Lung (tissue), 12 donors: ENCODE data around the gene NFATC1. TPM values are rescaled to one million over a fixed set of nuclear protein-coding genes. Genes with fewer than 3 reads are reported as not detected.

Experiments used
- ATAC-seq: fragments of 200-7000 bp; cut with Tn5 transposase; one replicate; pipeline ENCODE4 v1.9.1; 2020; ENCODE audit warnings: moderate number of reproducible peaks; ENCODE audit not compliant: insufficient read depth, low FRiP score
- DNase-seq, 3 donors: peaks; one replicate each; pipeline ENCODE4 v3.0.0-alpha.2; 2013 to 2017
- H3K27ac ChIP-seq, 2 donors: one replicate each; pipeline ENCODE4 v1.5.1; 2013; ENCODE audit warnings: mild to moderate bottlenecking in 2 of 2, moderate library complexity in 2 of 2, control low read depth in 1 of 2, inconsistent platforms in 1 of 2, low read depth in 1 of 2, low read length in 1 of 2
- H3K27me3 ChIP-seq, 3 donors: one replicate each; pipeline ENCODE4 v1.5.1; 2013; ENCODE audit warnings: low read length in 2 of 3; ENCODE audit not compliant: control insufficient read depth in 3 of 3, insufficient read depth in 3 of 3
- H3K36me3 ChIP-seq, 4 donors: one replicate each; pipeline ENCODE4 v1.5.1; 2013; ENCODE audit warnings: low read length in 4 of 4, mild to moderate bottlenecking in 1 of 4, moderate library complexity in 1 of 4; ENCODE audit not compliant: control insufficient read depth in 4 of 4, insufficient read depth in 4 of 4
- H3K4me1 ChIP-seq, 5 donors: one replicate each; pipeline ENCODE4 v1.5.1; 2013; ENCODE audit warnings: low read length in 5 of 5, mild to moderate bottlenecking in 2 of 5, moderate library complexity in 1 of 5; ENCODE audit not compliant: control insufficient read depth in 5 of 5, insufficient read depth in 5 of 5
- H3K4me3 ChIP-seq: one replicate; pipeline ENCODE4 v1.5.1; 2013; ENCODE audit warnings: mild to moderate bottlenecking, control low read depth, moderate library complexity
- H3K9ac ChIP-seq, 2 donors: one replicate each; pipeline ENCODE4 v1.5.1; 2013; ENCODE audit warnings: low read length in 2 of 2, control low read depth in 1 of 2; ENCODE audit not compliant: insufficient read depth in 1 of 2
- H3K9me3 ChIP-seq, 4 donors: one replicate each; pipeline ENCODE4 v1.5.1; 2013; ENCODE audit warnings: low read length in 3 of 4, mild to moderate bottlenecking in 1 of 4, moderate library complexity in 1 of 4; ENCODE audit not compliant: control insufficient read depth in 4 of 4, insufficient read depth in 3 of 4
- CTCF ChIP-seq: IDR thresholded peaks from 2 replicates; pipeline ENCODE4 v1.5.1; 2012; ENCODE audit warnings: mild to moderate bottlenecking; ENCODE audit errors: control extremely low read depth, extremely low read depth
- WGBS, 2 donors: extraction: QIAGEN DNeasy Blood & Tissue Kit; methylation state at CpG; one replicate each; pipeline ENCODE4 v1.1.7; 2013; 5-methylcytosine and 5-hydroxymethylcytosine counted together
- polyA plus RNA-seq, 2 donors: library from polyadenylated mRNA; stranded (reverse); fragments of 200-250 nt; gene quantifications; one replicate each; pipeline ENCODE4 v1.2.1, GENCODE V29; 2013
- total RNA-seq, 2 donors: library from RNA; depleted of rRNA in 1 of 2; stranded (reverse); fragments of >200 nt in 1 of 2; gene quantifications; one replicate each; pipeline ENCODE4 v1.2.1, GENCODE V29; 2014 to 2021
- donor health status: control.
- donor health status: control.
- donor health status: Bipolar disorder and iron deficiency.
- donor health status: healthy.
- donor health status: DM: yes; HTN: yes; CAD: no.

The NFATC1 gene
- total and polyA plus RNA-seq, 4 donors = 8.6 to 25.5 (median 12.9) TPM

- Histone ChIP-seq H3K36me3 (peaks cover 0 to 14% (median 1%) of the 10 kb centered on the region in 4 donors), H3K4me1 (peaks cover 0 to 10% (median 2%) of the 10 kb centered on the region in 5 donors), H3K4me3 (no peak overlapping the region), H3K9ac (no peak overlapping the region), H3K9me3 (no peaks in the 10 kb centered on the region), H3K27ac (no peak overlapping the region), H3K27me3 (peaks cover 0 to 5% (median 0%) of the 10 kb centered on the region in 3 donors)
- no peak for ATAC-seq
- no peak for TF ChIP-seq CTCF
- WGBS, 2 donors = 92 to 94% methylated on average over 26 of the region's 26 CpGs
- no peak for DNase-seq
Measured at GRCh38 chr18:79423211-79424007, 27.7 kb downstream of the NFATC1 start.

GRCh38 chr18:79424008-79424565 lies 28.4 kb downstream of the NFATC1 start:
- no peak overlapping the region for H3K27ac ChIP-seq
- no peak overlapping the region for H3K4me3 ChIP-seq
- 81 to 92% methylated on average over 30 of the region's 30 CpGs for WGBS, 2 donors
- H3K9ac ChIP-seq = no peak overlapping the region
- H3K4me1 ChIP-seq = peaks cover 0 to 10% (median 2%) of the 10 kb centered on the region in 5 donors
- TF ChIP-seq CTCF = no peak
- no peak for ATAC-seq
- H3K36me3 ChIP-seq = peaks cover 0 to 14% (median 1%) of the 10 kb centered on the region in 4 donors
- peaks cover 0 to 5% (median 0%) of the 10 kb centered on the region in 3 donors for H3K27me3 ChIP-seq
- DNase-seq = peak in 1 of 3 donors; percentile 30
- no peaks in the 10 kb centered on the region for H3K9me3 ChIP-seq

GRCh38 chr18:79424880-79425568 lies 29.3 kb downstream of the NFATC1 start:
- ATAC-seq = no peak
- DNase-seq = no peak

More at GRCh38 chr18:79424880-79425568, 29.3 kb downstream of the NFATC1 start:
- H3K9ac ChIP-seq = peak overlapping the region in 1 of 2 donors; percentile 23
- H3K4me3 ChIP-seq = no peak overlapping the region
- TF ChIP-seq CTCF = no peak
- H3K4me1 ChIP-seq = peaks cover 0 to 10% (median 2%) of the 10 kb centered on the region in 5 donors
- 92 to 94% methylated on average over 19 of the region's 19 CpGs for WGBS, 2 donors
- peaks cover 0 to 5% (median 0%) of the 10 kb centered on the region in 3 donors for H3K27me3 ChIP-seq
- H3K36me3 ChIP-seq = peaks cover 0 to 15% (median 1%) of the 10 kb centered on the region in 4 donors
- no peak overlapping the region for H3K27ac ChIP-seq
- no peaks in the 10 kb centered on the region for H3K9me3 ChIP-seq
